Activated T-helper 9 cell treated with anti-CD3 and anti-CD28 coated beads, Interleukin-2, amount 50 U/mL, for 16 hours (primary cell): ENCODE data around the gene CISD1.
A peak's percentile ranks its signal among the peaks of the same experiment; 100 is the strongest.
"Not testable (repeated sequence)": the region's sequence is repeated elsewhere in the genome, so short reads cannot be mapped to it uniquely, and the experiment has no call there.

Experiments
- DNase-seq: peaks from one replicate; pipeline ENCODE4 v3.0.0-alpha.2; 2020; ENCODE audit warnings: low read depth

Gene CISD1

DNA sequence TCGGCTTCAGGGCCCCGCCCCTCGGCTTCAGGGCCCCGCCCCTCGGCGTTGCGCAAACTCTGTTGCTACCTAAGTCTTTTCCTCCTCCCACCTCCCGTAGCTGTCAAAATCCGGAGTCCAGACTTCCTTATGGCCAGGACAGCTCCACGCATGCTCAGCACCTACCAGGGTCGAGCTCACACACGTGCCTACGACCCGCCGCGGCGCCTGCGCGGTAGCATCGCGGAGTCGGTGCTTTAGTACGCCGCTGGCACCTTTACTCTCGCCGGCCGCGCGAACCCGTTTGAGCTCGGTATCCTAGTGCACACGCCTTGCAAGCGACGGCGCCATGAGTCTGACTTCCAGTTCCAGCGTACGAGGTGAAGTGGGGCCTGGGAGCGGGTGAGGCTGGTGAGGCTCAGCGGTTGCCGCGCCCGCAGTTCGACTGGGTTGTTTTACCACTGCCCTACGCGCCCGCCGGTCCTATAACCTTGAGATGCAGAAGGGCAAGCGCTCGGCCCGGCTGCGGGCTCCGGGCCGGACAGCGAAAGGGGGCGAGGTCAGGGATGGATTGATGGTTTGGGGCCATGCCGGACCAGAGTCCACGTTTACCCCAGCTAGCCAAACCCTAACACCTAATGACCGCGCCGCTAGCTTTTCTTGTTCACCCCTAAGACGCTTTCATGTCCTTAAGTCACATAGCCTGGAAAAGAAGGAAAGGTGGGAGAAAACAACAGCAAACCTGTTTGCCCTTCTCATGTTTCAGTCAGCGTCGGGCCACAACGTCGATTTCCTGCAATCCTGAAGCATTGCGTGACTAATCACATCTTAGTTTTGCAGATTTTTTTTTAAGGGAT lies at the start of gene CISD1:
TSS of gene CISD1 (plus strand) at position 217 of the 836 bp plus-strand sequence. CDS start at position 329, 112 bp downstream.
- DNase-seq = peak; percentile 91

DNA sequence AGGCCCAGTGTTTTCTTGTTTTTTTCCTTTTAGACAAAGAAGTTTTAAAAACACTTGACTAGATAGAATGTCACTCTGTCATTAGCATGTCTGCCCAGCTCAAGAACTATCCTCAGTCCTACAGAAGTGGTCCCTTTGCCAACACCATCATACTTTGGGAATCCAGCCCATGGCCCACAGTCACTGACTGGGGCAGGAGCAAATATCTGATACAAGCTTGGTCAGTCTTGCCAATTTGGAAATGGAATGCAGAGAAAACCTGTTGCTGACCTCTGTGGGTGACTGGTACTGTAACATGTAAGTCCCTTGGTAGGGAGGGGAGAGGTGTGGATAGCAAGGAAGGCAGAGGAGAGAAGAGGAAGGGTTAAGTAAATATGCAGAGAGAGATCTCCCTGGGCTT lies 49.1 kb upstream of the CISD1 start:
- DNase-seq = no peak

DNA sequence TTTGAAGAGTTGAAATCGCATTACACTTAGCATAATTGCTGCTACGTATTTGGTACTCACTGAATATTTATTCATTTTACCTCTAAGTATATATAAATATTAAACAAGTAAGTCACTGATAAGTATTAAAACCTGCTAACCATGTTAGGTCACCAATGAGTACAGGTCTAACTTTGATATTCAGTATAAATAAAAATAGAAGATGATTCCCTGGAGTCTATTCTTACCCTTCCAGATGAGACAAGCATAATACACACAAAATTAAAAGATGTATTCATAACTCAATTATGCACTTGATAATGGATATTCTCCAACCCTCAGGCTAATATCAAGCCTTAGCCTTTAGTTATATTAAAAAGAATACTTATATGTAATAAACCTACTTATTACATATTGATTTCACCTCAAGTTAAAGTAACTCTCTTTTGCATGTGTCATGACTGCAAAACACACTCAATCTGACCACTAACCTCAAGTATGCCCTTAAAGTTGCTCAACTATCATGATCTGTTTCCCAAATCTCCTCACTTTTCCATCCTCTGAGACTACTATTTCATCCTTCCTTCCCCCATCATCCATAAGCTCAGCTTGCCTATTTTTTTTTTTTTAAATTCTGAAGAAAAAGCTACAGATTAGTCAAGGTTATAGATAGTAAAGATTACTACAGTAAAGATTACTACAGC lies 48.1 kb upstream of the CISD1 start:
- no peak for DNase-seq

- no peak for DNase-seq
Observed at GRCh38 chr10:58225654-58226053, 43.3 kb upstream of the CISD1 start.

DNA sequence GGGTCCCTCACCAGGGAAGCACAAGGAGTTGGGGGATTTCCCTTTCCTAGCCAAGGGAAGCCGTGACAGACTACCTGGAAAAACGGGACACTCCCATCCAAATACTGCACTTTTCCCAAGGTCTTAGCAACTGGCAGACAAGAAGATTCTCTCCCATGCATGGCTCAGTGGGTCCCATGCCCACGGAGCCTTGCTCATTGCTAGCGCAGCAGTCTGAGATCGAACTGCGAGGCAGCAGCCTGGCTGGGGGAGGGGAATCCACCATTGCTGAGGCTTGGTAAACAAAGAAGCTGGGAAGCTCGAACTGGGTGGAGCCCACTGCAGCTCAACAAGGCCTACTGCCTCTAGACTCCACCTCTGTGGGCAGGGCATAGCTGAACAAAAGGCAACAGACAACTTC lies 39.1 kb upstream of the CISD1 start:
- not testable (repeated sequence) for DNase-seq

GRCh38 chr10:58237014-58237834 lies 31.7 kb upstream of the CISD1 start:
- no peak for DNase-seq

DNA sequence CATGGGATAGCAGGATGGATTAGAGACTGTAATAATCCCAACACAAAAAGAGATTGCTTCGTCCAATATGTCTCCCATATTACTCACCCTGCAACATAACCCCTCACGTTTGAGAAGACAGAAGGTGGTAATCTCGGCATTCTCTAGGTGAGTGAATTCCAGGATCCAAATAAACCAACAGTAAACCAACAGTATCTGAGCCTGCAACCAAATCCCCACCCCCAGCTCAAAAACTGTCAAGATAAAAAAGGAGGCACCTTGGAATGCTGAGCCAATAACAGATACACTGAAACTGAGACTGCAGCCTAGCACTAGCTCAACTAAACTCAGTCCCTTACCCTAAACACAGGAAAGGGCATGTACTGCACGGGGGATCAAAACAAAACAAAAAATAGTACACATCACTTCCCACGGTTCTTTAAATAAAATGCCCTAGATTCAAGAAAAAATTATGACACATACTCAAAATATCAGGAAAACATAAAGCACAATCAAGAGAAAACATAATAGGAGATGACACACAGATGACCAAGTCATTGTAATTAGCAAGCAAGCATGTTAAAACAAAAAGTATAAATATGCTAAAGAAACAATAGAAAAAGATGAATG lies 29.3 kb upstream of the CISD1 start:
- DNase-seq = no peak

- no peak for DNase-seq
Observed at GRCh38 chr10:58240531-58240930, 28.4 kb upstream of the CISD1 start.

GRCh38 chr10:58241346-58241745 lies 27.6 kb upstream of the CISD1 start:
- no peak for DNase-seq

DNA sequence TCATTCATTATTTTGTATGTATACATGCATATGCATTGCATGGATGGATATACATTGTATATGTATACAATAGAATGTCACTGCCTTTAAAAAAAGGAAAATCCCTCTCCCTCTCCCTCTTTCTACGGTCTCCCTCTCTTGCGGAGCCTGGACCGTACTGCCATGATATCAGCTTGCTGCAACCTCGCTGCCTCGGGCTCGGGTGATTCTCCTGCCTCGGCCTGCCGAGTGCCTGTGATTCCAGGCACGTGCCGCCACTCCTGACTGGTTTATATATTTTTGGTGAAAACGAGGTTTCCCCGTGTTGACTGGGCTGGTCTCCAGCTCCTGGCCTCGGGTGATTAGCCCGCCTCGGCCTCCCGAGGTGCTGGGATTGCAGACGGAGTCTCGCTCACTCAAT lies 25.7 kb upstream of the CISD1 start:
- DNase-seq = no peak

DNA sequence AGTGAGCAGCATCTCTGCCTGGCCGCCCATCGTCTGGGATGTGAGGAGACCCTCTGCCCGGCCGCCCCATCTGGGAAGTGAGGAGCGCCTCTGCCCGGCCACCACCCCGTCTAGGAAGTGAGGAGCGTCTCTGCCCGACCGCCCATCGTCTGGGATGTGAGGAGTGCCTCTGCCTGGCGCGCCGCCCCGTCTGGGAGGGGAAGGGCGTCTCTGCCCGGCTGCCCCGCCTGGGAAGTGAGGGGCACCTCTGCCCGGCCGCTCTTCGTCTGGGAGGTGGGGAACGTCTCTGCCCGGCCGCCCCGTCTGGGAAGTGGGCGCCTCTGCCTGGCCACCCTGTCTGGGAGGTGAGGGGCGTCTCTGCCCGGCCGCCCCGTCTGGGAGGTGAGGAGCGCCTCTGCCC lies 25.2 kb upstream of the CISD1 start:
- DNase-seq = not testable (repeated sequence)

- not testable (repeated sequence) for DNase-seq
Observed at GRCh38 chr10:58244242-58244641, 24.7 kb upstream of the CISD1 start.

DNA sequence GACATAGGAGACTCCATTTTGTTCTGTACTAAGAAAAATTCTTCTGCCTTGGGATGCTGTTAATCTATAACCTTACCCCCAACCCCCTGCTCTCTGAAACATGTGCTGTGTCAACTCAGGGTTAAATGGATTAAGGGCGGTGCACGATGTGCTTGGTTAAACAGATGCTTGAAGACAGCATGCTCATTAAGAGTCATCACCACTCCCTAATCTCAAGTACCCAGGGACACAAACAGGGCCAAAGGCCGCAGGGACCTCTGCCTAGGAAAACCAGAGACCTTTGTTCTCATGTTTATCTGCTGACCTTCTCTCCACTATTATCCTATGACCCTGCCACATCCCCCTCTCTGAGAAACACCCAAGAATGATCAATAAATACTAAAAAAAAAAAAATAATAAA lies 24.3 kb upstream of the CISD1 start:
- DNase-seq = not testable (repeated sequence)

DNA sequence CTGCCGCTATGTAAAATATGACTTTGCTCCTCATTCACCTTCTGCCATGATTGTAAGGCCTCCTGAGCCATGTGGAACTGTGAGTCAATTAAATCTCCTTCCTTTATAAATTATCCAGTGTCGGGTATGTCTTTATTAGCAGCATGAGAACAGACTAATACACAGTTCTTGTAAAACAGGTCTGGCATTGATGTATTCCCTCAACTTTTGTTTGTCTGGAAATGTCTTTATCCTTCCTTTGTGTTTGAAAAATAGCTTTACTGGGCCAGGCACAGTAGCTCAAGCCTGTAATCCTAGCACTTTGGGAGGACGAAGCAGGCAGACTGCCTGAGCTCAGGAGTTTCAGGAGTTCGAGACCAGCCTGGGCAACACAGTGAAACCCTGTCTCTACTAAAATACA lies 15.8 kb upstream of the CISD1 start:
- no peak for DNase-seq

DNA sequence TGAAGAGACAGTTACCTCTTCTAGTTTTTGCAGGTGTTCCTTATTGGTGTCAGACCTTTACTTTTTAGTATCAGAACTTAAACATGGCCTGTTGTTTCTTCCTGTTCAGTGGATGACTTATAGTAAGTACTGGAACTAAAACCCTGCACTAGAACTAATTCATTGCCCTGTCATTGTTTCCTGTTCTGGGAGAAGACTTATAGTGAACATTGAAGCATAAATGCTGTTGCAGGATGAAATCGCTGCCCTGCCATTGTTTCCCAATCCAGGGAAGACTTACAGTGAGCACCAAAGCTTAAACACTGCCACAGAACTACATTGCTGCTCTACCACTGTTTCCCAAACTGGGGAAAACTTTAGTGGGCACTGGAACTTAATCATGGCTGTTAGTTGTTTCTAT lies 14.3 kb upstream of the CISD1 start:
- no peak for DNase-seq

GRCh38 chr10:58256013-58256780 lies 12.8 kb upstream of the CISD1 start:
- not testable (repeated sequence) for DNase-seq

- no peak for DNase-seq
Observed at GRCh38 chr10:58258977-58259692, 9.8 kb upstream of the CISD1 start.

- no peak for DNase-seq
Observed at GRCh38 chr10:58260334-58260733, 8.6 kb upstream of the CISD1 start.

- DNase-seq = no peak
Observed at GRCh38 chr10:58262766-58263165, 6.2 kb upstream of the CISD1 start.

DNA sequence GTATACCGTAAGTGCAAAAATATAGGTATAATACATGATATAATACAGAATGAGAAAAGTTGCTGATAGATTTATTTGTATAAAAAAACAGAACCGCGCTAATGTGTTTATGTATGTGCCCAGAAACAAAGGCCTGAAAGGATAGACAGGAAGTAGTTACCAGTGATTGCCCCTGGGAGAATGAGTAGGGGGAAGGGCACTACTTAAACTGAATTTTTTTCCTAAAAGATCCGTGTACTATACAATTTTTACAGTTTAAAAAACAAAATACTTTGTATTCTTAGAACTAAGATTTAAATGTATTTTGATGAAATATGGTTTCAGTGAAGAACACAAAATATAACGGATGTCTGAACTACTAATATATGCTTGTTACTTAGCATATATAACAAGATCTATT lies 4.2 kb upstream of the CISD1 start:
- DNase-seq = no peak

DNA sequence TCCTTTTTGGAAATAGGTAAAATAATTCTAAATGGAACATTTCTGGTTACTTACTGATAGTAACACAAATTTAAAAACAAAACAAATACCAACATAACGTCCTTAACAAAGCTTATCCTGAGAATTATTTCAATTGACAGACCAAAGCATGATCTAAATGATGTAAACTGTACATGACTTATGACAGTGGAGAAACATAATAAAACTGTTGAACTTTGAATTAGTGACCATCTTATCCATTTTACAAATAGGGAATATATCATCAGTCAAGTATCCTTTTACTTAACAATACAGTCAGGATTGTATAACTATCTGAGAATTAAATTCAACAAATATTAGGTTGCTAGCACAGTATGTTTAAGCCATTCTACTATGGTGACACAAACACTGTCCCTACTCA lies 3.7 kb upstream of the CISD1 start:
- no peak for DNase-seq
